Keratinocyte (primary cell): ENCODE data around the gene DCAF12L2. TPM values are rescaled to one million over a fixed set of nuclear protein-coding genes. Genes with fewer than 3 reads are reported as not detected.

Source experiments
- DNase-seq: peaks from one replicate; pipeline ENCODE4 v3.0.0-alpha.2; 2011; ENCODE audit warnings: low read depth, missing footprints, low spot score
- FAIRE-seq: peaks from 2 replicates; lab custom pipeline; 2011; peaks lifted over from hg19 to GRCh38; lab: Jason Lieb, UNC
- H2AFZ ChIP-seq: 2 replicates; pipeline ENCODE4 v1.6.0; 2012; ENCODE audit warnings: low read length, control low read depth, inconsistent platforms; ENCODE audit not compliant: control insufficient read depth
- H3K27ac ChIP-seq: 2 replicates; pipeline ENCODE4 v1.5.1; 2011; ENCODE audit warnings: low read length; ENCODE audit not compliant: control insufficient read depth, insufficient read depth
- H3K27me3 ChIP-seq: 3 replicates; pipeline ENCODE4 v1.6.0; 2011; ENCODE audit warnings: low read length; ENCODE audit not compliant: control insufficient read depth, insufficient read depth; ENCODE audit errors: extremely low read depth
- H3K36me3 ChIP-seq, 2 experiments: 2 replicates in 1 of 2; 3 replicates in 1 of 2; pipeline ENCODE4 v1.5.1; 2011; ENCODE audit warnings: low read length in 2 of 2, mild to moderate bottlenecking in 1 of 2; ENCODE audit not compliant: control insufficient read depth in 2 of 2, insufficient read depth in 2 of 2; ENCODE audit errors: extremely low read depth in 1 of 2
- H3K4me1 ChIP-seq: 3 replicates; pipeline ENCODE4 v1.5.1; 2011; ENCODE audit warnings: low read length; ENCODE audit not compliant: control insufficient read depth, insufficient read depth; ENCODE audit errors: extremely low read depth
- H3K4me2 ChIP-seq: 3 replicates; pipeline ENCODE4 v1.6.0; 2011; ENCODE audit warnings: low read depth, low read length; ENCODE audit not compliant: control insufficient read depth, insufficient read depth; ENCODE audit errors: extremely low read depth
- H3K4me3 ChIP-seq, 3 experiments: fragments of 200-600 bp in 1 of 3; sonication (generic) in 1 of 3; 2 replicates in 2 of 3; 3 replicates in 1 of 3; pipeline ENCODE4 v1.5.1; 2011 to 2016; ENCODE audit warnings: low read length in 3 of 3, mild to moderate bottlenecking in 3 of 3, control low read depth in 2 of 3, inconsistent platforms in 1 of 3, low read depth in 1 of 3, mixed read lengths in 1 of 3, mixed run types in 1 of 3, moderate library complexity in 1 of 3; ENCODE audit not compliant: control insufficient read depth in 2 of 3, insufficient read depth in 2 of 3; ENCODE audit errors: extremely low read depth in 1 of 3
- H3K79me2 ChIP-seq: 2 replicates; pipeline ENCODE4 v1.6.0; 2012; ENCODE audit warnings: low read length; ENCODE audit not compliant: control insufficient read depth, insufficient read depth
- H3K9ac ChIP-seq: 3 replicates; pipeline ENCODE4 v1.6.0; 2011; ENCODE audit warnings: low read length; ENCODE audit not compliant: control insufficient read depth, insufficient read depth; ENCODE audit errors: extremely low read depth
- H3K9me1 ChIP-seq: 3 replicates; pipeline ENCODE4 v1.6.0; 2011; ENCODE audit warnings: low read length; ENCODE audit not compliant: control insufficient read depth, insufficient read depth; ENCODE audit errors: extremely low read depth
- H3K9me3 ChIP-seq: 2 replicates; pipeline ENCODE4 v1.5.1; 2012; ENCODE audit warnings: low read depth, low read length; ENCODE audit not compliant: control insufficient read depth
- H4K20me1 ChIP-seq: 3 replicates; pipeline ENCODE4 v1.6.0; 2011; ENCODE audit warnings: low read length; ENCODE audit not compliant: control insufficient read depth, insufficient read depth; ENCODE audit errors: extremely low read depth
- EZH2 ChIP-seq: IDR thresholded peaks from one replicate; pipeline ENCODE4 v1.6.1; 2012; ENCODE audit warnings: inconsistent platforms, mild to moderate bottlenecking, low read length, moderate library complexity
- dilution Hi-C: fragments of 300-500 bp; cut with MboI; formaldehyde crosslinking; loops from one replicate; pipeline ENCODE4 v1.7.0; 2020; ENCODE audit warnings: low sequenced_read_pairs; ENCODE audit not compliant: extremely low pct_ligation_motif_present
- polyA plus RNA-seq, 5 experiments: library from polyadenylated mRNA; depleted of rRNA in 3 of 5; stranded (reverse) in 3 of 5; stranded (forward) in 1 of 5; unstranded in 1 of 5; fragments of >200 nt; gene quantifications; 1 replicate in 1 of 5; 2 replicates in 3 of 5; 3 replicates in 1 of 5; pipeline versions ENCODE4 v1.2.1 to v1.2.3, GENCODE V29; 2011 to 2012; ENCODE audit warnings: missing spikeins in 2 of 5, low read depth in 1 of 5, low replicate concordance in 1 of 5
- TF ChIP-seq, protein P1 (sequence below), 3 experiments: IDR thresholded peaks in 1 of 3; conservative IDR thresholded peaks in 1 of 3; optimal IDR thresholded peaks in 1 of 3; 2 replicates in 2 of 3; 3 replicates in 1 of 3; pipeline versions ENCODE3 to v1.5.1; 2011; ENCODE audit warnings: low read length in 3 of 3, mild to moderate bottlenecking in 3 of 3, moderate library complexity in 2 of 3, control low read depth in 1 of 3, inconsistent platforms in 1 of 3; ENCODE audit not compliant: insufficient read depth in 2 of 3; ENCODE audit errors: extremely low read depth in 1 of 3

Gene DCAF12L2
- polyA plus RNA-seq, 1 donor (not counting 4 experiments of a cell fraction or from before 2014, with no cell fraction given) = 0.04 TPM

DNA sequence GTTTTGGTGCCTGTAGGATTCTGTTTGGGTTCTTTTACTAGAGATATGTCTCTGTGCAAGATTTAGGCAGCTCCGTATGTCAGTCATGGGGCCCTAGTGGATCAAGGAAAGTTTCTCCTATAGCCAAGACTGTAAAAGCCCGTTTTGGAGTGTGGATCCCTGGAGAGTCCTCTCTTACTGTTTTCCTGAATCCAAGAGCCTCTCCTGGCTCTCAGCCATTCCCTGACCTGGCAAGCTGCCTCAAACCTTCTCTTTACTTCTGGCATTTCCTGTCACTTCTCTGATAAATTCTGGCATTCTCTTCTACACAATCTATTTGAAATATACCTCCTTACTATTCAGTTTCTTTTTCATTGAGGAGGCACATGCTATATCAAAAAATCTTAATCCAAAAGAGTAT, 41.4 kb downstream of the DCAF12L2 start:
- H3K9ac ChIP-seq = no peak overlapping the region
- no peaks in the 10 kb centered on the region for H3K4me1 ChIP-seq
- H3K36me3 ChIP-seq = no peaks in the 10 kb centered on the region
- no peaks in the 10 kb centered on the region for H3K79me2 ChIP-seq
- H3K9me1 ChIP-seq = no peaks in the 10 kb centered on the region
- DNase-seq (no peak), FAIRE-seq (no peak)
- no peaks in the 10 kb centered on the region for H4K20me1 ChIP-seq
- dilution Hi-C loops = no loop called here
- no peak overlapping the region for H3K27ac ChIP-seq
- no peak overlapping the region for H2AFZ ChIP-seq
- H3K4me3 ChIP-seq = no peak overlapping the region
- no peak overlapping the region for H3K4me2 ChIP-seq
- H3K27me3 ChIP-seq = no peaks in the 10 kb centered on the region
- H3K9me3 ChIP-seq = no peaks in the 10 kb centered on the region
- TF ChIP-seq, protein P1, sequence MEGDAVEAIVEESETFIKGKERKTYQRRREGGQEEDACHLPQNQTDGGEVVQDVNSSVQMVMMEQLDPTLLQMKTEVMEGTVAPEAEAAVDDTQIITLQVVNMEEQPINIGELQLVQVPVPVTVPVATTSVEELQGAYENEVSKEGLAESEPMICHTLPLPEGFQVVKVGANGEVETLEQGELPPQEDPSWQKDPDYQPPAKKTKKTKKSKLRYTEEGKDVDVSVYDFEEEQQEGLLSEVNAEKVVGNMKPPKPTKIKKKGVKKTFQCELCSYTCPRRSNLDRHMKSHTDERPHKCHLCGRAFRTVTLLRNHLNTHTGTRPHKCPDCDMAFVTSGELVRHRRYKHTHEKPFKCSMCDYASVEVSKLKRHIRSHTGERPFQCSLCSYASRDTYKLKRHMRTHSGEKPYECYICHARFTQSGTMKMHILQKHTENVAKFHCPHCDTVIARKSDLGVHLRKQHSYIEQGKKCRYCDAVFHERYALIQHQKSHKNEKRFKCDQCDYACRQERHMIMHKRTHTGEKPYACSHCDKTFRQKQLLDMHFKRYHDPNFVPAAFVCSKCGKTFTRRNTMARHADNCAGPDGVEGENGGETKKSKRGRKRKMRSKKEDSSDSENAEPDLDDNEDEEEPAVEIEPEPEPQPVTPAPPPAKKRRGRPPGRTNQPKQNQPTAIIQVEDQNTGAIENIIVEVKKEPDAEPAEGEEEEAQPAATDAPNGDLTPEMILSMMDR (optimal IDR thresholded peaks at IDR 0.05 in 1 of 3, IDR thresholded peaks at IDR 0.05 in 1 of 3, conservative IDR thresholded peaks at IDR 0.05 in 1 of 3; ENCODE audit: extremely low read depth in 1 of 3, insufficient read depth in 2 of 3, low read length in 3 of 3) = no peak
- no peak for TF ChIP-seq EZH2
